ENCODE data around the gene CFAP100.

CFAP100 gene

DNA sequence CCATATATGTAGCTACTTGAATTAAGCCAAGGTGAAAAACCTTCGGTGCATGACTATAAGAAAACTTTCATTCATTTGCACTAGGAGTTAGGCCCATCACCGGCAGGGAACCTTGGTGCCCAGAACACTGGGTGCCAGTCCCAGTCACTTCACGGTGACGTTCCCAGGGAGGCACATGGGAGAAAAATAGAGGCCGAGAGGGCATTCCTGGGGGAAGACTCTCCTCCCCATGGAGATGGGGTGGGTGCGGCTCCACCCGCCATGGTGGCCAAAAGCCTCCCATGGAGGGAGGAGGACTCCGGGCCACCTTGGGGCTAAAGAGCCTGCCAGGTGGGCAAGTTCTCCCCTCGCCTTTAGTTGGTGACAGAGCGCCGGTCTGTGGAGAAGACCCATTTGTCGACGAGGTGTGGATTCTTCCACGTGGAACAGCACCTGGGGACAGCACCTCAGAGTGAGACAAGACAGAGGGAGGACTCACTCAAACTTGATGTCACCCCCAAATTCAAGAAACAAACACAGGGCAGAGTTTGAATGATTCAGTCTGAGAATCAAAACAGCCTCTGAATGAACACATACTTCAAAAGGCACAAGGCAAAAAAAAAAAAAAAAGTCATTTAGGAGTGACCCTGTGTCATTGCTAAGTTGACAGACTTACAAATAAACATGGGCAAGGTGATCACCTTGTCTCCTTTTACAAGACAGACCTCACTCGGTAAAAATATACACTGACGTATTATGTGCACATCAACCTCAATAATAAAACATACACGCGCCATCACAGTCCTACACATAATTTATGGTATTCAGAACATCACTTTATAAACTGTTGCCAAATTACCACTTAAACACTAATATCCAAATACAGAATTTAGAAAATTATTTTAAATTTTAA is 42.4 kb downstream of the CFAP100 start:
- no peak overlapping the region for H3K9ac ChIP-seq (ENCODE audit: low read length)
- H3K9me2 ChIP-seq (ENCODE audit: low read depth, low read length): no peaks in the 10 kb centered on the region
- H3K36me3 ChIP-seq (ENCODE audit: insufficient read depth, low read length): peaks cover 7% of the 10 kb centered on the region; the same call in 1 of the 2 replicates
- no peaks in the 10 kb centered on the region for H3K79me2 ChIP-seq (ENCODE audit: insufficient read depth, low read length)
- H3K4me2 ChIP-seq (ENCODE audit: low read length): no peak overlapping the region
- H3F3A ChIP-seq (ENCODE audit: insufficient read depth, low read length): no peaks in the 10 kb centered on the region
- no peaks in the 10 kb centered on the region for H4K20me1 ChIP-seq (ENCODE audit: insufficient read depth, low read length)
- TF ChIP-seq, protein P1, sequence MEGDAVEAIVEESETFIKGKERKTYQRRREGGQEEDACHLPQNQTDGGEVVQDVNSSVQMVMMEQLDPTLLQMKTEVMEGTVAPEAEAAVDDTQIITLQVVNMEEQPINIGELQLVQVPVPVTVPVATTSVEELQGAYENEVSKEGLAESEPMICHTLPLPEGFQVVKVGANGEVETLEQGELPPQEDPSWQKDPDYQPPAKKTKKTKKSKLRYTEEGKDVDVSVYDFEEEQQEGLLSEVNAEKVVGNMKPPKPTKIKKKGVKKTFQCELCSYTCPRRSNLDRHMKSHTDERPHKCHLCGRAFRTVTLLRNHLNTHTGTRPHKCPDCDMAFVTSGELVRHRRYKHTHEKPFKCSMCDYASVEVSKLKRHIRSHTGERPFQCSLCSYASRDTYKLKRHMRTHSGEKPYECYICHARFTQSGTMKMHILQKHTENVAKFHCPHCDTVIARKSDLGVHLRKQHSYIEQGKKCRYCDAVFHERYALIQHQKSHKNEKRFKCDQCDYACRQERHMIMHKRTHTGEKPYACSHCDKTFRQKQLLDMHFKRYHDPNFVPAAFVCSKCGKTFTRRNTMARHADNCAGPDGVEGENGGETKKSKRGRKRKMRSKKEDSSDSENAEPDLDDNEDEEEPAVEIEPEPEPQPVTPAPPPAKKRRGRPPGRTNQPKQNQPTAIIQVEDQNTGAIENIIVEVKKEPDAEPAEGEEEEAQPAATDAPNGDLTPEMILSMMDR (IDR thresholded peaks at IDR 0.05; ENCODE audit: low read length): no peak
- TF ChIP-seq EZH2 (IDR thresholded peaks at IDR 0.05; ENCODE audit: borderline replicate concordance, low read length): no peak
- no peaks in the 10 kb centered on the region for H3K9me3 ChIP-seq (ENCODE audit: low read length)
- H3K4me1 ChIP-seq (ENCODE audit: insufficient read depth, low read length, severe bottlenecking): no peaks in the 10 kb centered on the region
- H3K27me3 ChIP-seq (ENCODE audit: insufficient read depth, low read length): no peaks in the 10 kb centered on the region
- no peak overlapping the region for H3K4me3 ChIP-seq (ENCODE audit: low read depth, low read length, poor library complexity, severe bottlenecking)
- no peak overlapping the region for H3K27ac ChIP-seq (ENCODE audit: low read depth, low read length, poor library complexity, severe bottlenecking)
- H2AFZ ChIP-seq (ENCODE audit: low read length): no peak overlapping the region

DNA sequence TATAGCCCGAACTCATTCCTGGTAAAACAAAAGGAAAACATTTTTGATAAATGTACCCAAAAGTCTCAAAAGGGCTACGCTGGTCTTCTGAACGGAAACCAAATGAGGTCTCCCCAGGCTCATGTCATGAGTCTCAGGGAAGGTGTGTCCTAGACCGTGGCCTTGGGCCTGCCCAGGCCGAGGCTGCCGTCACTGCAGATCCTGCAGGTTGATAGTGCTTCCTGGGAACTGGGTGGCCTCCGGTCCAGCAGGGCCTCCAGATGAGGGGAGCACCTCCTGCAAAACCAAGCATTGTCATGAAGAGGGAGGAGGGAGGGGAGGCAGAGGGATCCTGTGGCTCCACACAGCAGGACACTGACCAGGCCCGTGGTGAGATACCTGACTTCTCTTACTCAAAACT is 43.5 kb downstream of the CFAP100 start:
- no peak overlapping the region for H3K27ac ChIP-seq (ENCODE audit: low read depth, low read length, poor library complexity, severe bottlenecking)
- no peak overlapping the region for H3K9ac ChIP-seq (ENCODE audit: low read length)
- no peak overlapping the region for H3K4me2 ChIP-seq (ENCODE audit: low read length)
- no peak overlapping the region for H2AFZ ChIP-seq (ENCODE audit: low read length)
- no peaks in the 10 kb centered on the region for H3K9me3 ChIP-seq (ENCODE audit: low read length)
- no peaks in the 10 kb centered on the region for H3K9me2 ChIP-seq (ENCODE audit: low read depth, low read length)
- H4K20me1 ChIP-seq (ENCODE audit: insufficient read depth, low read length): no peaks in the 10 kb centered on the region
- H3F3A ChIP-seq (ENCODE audit: insufficient read depth, low read length): no peaks in the 10 kb centered on the region
- peaks cover 7% of the 10 kb centered on the region; the same call in 1 of the 2 replicates for H3K36me3 ChIP-seq (ENCODE audit: insufficient read depth, low read length)
- TF ChIP-seq EZH2 (IDR thresholded peaks at IDR 0.05; ENCODE audit: borderline replicate concordance, low read length): no peak
- TF ChIP-seq, protein P1 (IDR thresholded peaks at IDR 0.05; ENCODE audit: low read length): no peak
- no peaks in the 10 kb centered on the region for H3K79me2 ChIP-seq (ENCODE audit: insufficient read depth, low read length)
- H3K4me1 ChIP-seq (ENCODE audit: insufficient read depth, low read length, severe bottlenecking): no peaks in the 10 kb centered on the region
- H3K4me3 ChIP-seq (ENCODE audit: low read depth, low read length, poor library complexity, severe bottlenecking): no peak overlapping the region
- no peaks in the 10 kb centered on the region for H3K27me3 ChIP-seq (ENCODE audit: insufficient read depth, low read length)

GRCh38 chr3:126438746-126439145 is 44.0 kb downstream of the CFAP100 start:
- TF ChIP-seq EZH2 (IDR thresholded peaks at IDR 0.05; ENCODE audit: borderline replicate concordance, low read length): no peak
- TF ChIP-seq, protein P1 (IDR thresholded peaks at IDR 0.05; ENCODE audit: low read length): no peak
- no peaks in the 10 kb centered on the region for H3K79me2 ChIP-seq (ENCODE audit: insufficient read depth, low read length)
- H3K4me1 ChIP-seq (ENCODE audit: insufficient read depth, low read length, severe bottlenecking): no peaks in the 10 kb centered on the region
- H2AFZ ChIP-seq (ENCODE audit: low read length): no peak overlapping the region
- H3K36me3 ChIP-seq (ENCODE audit: insufficient read depth, low read length): peaks cover 7% of the 10 kb centered on the region; the same call in 1 of the 2 replicates
- no peak overlapping the region for H3K4me2 ChIP-seq (ENCODE audit: low read length)
- H3K9me3 ChIP-seq (ENCODE audit: low read length): no peaks in the 10 kb centered on the region
- H3K4me3 ChIP-seq (ENCODE audit: low read depth, low read length, poor library complexity, severe bottlenecking): no peak overlapping the region
- no peak overlapping the region for H3K9ac ChIP-seq (ENCODE audit: low read length)
- H4K20me1 ChIP-seq (ENCODE audit: insufficient read depth, low read length): no peaks in the 10 kb centered on the region
- H3K27ac ChIP-seq (ENCODE audit: low read depth, low read length, poor library complexity, severe bottlenecking): no peak overlapping the region
- H3F3A ChIP-seq (ENCODE audit: insufficient read depth, low read length): no peaks in the 10 kb centered on the region
- no peaks in the 10 kb centered on the region for H3K27me3 ChIP-seq (ENCODE audit: insufficient read depth, low read length)
- H3K9me2 ChIP-seq (ENCODE audit: low read depth, low read length): no peaks in the 10 kb centered on the region

Data from OCI-LY1 (cell line).